ENCODE results near the gene FITM1.

DNA sequence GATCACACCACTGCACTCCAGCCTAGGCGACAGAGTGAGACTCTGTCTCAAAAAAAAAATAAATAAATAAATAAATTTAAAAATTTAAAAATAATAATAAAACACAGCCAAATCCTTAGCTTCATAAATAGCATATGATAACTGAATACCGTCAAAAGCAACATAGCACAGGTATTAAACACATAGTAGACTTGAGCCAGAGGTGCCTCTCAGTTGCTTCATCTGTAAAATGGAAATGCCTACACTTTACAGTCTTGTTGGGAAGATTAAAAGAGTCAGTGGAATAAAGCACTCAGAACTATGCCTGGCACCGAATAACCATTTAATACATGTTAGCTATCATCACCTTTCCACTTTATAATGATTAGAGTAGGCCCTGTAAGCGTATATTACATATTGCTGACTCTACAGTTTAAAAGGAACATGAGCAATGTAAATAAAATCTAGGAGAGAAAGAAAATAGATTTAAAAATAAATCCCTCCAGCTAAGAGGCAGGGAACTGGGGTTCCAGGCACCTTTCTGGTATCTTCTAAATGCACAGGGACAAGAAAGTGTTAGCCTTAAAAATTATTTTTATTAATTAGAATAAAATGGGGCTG is 23.7 kb upstream of the FITM1 start:
- TF ChIP-seq, protein P1, sequence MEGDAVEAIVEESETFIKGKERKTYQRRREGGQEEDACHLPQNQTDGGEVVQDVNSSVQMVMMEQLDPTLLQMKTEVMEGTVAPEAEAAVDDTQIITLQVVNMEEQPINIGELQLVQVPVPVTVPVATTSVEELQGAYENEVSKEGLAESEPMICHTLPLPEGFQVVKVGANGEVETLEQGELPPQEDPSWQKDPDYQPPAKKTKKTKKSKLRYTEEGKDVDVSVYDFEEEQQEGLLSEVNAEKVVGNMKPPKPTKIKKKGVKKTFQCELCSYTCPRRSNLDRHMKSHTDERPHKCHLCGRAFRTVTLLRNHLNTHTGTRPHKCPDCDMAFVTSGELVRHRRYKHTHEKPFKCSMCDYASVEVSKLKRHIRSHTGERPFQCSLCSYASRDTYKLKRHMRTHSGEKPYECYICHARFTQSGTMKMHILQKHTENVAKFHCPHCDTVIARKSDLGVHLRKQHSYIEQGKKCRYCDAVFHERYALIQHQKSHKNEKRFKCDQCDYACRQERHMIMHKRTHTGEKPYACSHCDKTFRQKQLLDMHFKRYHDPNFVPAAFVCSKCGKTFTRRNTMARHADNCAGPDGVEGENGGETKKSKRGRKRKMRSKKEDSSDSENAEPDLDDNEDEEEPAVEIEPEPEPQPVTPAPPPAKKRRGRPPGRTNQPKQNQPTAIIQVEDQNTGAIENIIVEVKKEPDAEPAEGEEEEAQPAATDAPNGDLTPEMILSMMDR (IDR thresholded peaks at IDR 0.05) = no peak
- TF ChIP-seq ESRRA (IDR thresholded peaks at IDR 0.05; ENCODE audit: borderline replicate concordance, low read length) = no peak
- no peak for TF ChIP-seq TFCP2L1 (CRISPR knock-in tag; IDR thresholded peaks at IDR 0.05)
- no peak for TF ChIP-seq MYC (IDR thresholded peaks at IDR 0.05; ENCODE audit: borderline replicate concordance, low read length)
- TF ChIP-seq MAFK (IDR thresholded peaks at IDR 0.05; ENCODE audit: partially characterized antibody) = peak; percentile 92
- no peak for TF ChIP-seq GATA3 (IDR thresholded peaks at IDR 0.05; ENCODE audit: borderline replicate concordance)
- no peak for TF ChIP-seq POLR2A (IDR thresholded peaks at IDR 0.05; ENCODE audit: low read length)

Measured in A549 (cell line).